Parathyroid adenoma (tissue), 2 donors: ENCODE results near the gene C5orf15.

Source experiments
- H2AFZ ChIP-seq: fragments of 300-600 bp; sonication (generic); one replicate; pipeline ENCODE4 v1.7.0; 2017; ENCODE audit warnings: antibody characterized with exemption, mild to moderate bottlenecking
- H3K27ac ChIP-seq: fragments of 300-600 bp; sonication (generic); one replicate; pipeline ENCODE4 v1.7.0; 2017
- H3K27me3 ChIP-seq: fragments of 300-600 bp; sonication (generic); one replicate; pipeline ENCODE4 v1.7.0; 2017; ENCODE audit warnings: low read length; ENCODE audit not compliant: control insufficient read depth, insufficient read depth
- H3K36me3 ChIP-seq: fragments of 300-600 bp; sonication (generic); one replicate; pipeline ENCODE4 v1.7.0; 2017; ENCODE audit warnings: low read length; ENCODE audit not compliant: control insufficient read depth, insufficient read depth
- H3K4me1 ChIP-seq: fragments of 300-600 bp; sonication (generic); one replicate; pipeline ENCODE4 v1.7.0; 2017; ENCODE audit warnings: control low read depth
- H3K4me2 ChIP-seq: fragments of 300-600 bp; sonication (generic); one replicate; pipeline ENCODE4 v1.7.0; 2017; ENCODE audit warnings: low read length
- H3K4me3 ChIP-seq: fragments of 300-600 bp; sonication (generic); one replicate; pipeline ENCODE4 v1.7.0; 2017; ENCODE audit warnings: low read depth, low read length
- H3K79me2 ChIP-seq: fragments of 300-600 bp; sonication (generic); one replicate; pipeline ENCODE4 v1.7.0; 2017; ENCODE audit warnings: control low read depth
- H3K9ac ChIP-seq: fragments of 300-600 bp; sonication (generic); one replicate; pipeline ENCODE4 v1.7.0; 2017; ENCODE audit warnings: mild to moderate bottlenecking
- H3K9me3 ChIP-seq: fragments of 300-600 bp; sonication (generic); one replicate; pipeline ENCODE4 v1.7.0; 2017; ENCODE audit warnings: low read length; ENCODE audit not compliant: control insufficient read depth
- TF ChIP-seq, protein P1 (sequence below): fragments of 300-600 bp; sonication (generic); IDR thresholded peaks from one replicate; pipeline ENCODE4 v1.7.0; 2017; ENCODE audit warnings: antibody characterized with exemption, mild to moderate bottlenecking
- donor health status: primary hyperparathyroidism.

Gene C5orf15

DNA sequence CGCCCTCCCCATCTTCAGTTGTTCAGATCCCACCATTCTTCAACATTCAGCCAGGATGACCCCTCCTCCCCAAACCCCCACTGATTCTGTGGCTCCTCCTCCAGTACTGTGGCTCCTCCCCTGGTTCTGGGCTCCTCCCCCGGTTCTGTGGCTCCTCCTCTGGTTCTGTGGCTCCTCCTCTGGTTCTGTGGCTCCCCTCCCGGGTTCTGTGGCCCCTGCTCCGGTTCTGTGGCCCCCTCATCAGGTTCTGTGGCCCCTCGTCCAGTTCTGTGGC, 32.8 kb downstream of the C5orf15 start:
- no peak overlapping the region for H2AFZ ChIP-seq
- no peaks in the 10 kb centered on the region for H3K79me2 ChIP-seq
- no peaks in the 10 kb centered on the region for H3K9me3 ChIP-seq
- no peaks in the 10 kb centered on the region for H3K4me1 ChIP-seq
- no peak overlapping the region for H3K4me2 ChIP-seq
- no peak overlapping the region for H3K4me3 ChIP-seq
- no peak overlapping the region for H3K9ac ChIP-seq
- no peaks in the 10 kb centered on the region for H3K36me3 ChIP-seq
- TF ChIP-seq, protein P1, sequence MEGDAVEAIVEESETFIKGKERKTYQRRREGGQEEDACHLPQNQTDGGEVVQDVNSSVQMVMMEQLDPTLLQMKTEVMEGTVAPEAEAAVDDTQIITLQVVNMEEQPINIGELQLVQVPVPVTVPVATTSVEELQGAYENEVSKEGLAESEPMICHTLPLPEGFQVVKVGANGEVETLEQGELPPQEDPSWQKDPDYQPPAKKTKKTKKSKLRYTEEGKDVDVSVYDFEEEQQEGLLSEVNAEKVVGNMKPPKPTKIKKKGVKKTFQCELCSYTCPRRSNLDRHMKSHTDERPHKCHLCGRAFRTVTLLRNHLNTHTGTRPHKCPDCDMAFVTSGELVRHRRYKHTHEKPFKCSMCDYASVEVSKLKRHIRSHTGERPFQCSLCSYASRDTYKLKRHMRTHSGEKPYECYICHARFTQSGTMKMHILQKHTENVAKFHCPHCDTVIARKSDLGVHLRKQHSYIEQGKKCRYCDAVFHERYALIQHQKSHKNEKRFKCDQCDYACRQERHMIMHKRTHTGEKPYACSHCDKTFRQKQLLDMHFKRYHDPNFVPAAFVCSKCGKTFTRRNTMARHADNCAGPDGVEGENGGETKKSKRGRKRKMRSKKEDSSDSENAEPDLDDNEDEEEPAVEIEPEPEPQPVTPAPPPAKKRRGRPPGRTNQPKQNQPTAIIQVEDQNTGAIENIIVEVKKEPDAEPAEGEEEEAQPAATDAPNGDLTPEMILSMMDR = no peak
- H3K27me3 ChIP-seq = no peaks in the 10 kb centered on the region
- H3K27ac ChIP-seq = no peak overlapping the region

DNA sequence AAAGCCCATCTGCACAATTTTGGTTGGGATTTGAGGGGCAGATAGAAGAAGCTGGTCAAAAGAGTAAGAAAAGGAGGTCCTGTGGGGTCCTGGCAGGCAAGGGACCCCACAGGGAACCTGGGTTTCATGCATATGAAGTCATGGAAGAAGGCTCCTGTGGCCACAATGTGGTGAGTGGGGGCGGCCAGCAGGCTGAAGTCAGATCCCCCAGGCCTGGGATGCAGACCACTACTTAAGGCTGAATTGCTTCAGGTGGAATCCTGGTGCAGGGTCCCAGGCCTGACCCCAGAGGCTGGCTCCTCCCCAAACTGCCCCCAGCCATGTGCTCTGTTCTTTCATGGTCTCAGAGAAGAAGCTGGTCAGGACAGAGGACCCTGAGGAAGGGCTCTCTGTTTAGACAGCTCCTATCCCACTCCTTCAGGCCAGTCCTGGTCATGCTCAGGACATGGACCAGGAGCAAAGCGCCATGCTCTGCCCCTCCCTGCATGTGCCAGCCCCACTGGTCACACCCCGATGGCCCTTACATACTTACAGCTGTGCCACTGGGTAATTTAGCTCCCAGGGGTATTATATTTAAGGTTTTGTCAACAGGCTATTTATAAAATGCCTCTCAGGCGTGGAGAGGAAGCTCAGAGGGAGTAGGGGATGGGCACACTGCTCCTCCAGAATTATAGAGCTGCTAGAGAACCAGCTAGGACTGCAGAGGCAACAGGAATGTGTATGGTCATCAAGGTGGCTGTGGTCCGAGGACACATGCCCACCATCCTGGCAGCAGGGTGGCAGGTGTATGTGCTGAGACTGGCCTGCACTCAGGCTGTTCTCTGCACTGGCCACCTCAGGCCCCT, 33.4 kb downstream of the C5orf15 start:
- Histone ChIP-seq H3K9me3 (no peaks in the 10 kb centered on the region), H3K4me3 (no peak overlapping the region), H3K36me3 (no peaks in the 10 kb centered on the region), H3K9ac (no peak overlapping the region), H3K27me3 (no peaks in the 10 kb centered on the region), H3K79me2 (no peaks in the 10 kb centered on the region), H3K4me1 (no peaks in the 10 kb centered on the region), H3K27ac (no peak overlapping the region), H3K4me2 (no peak overlapping the region), H2AFZ (no peak overlapping the region)
- TF ChIP-seq, protein P1 = no peak

DNA sequence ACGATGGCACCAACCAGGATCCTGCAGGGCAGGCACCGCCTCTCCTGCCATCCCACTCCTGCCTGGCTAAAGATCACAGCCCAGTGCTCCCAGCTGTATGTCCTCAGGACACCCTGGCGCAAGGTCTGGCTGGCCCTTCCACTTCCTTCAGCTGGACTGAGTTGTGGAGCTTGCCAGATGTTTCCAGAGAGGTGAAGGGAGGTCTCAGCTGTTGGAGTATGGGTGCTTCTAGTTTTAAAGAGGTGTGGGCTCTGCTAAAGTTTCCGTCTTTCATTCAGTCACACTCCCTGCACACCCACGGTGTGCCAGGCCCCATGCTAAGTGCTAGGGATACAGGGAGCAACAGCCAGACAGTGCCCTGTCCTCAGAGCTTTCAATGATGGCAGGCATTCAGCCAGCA, 34.1 kb downstream of the C5orf15 start:
- H3K79me2 ChIP-seq = no peaks in the 10 kb centered on the region
- no peaks in the 10 kb centered on the region for H3K36me3 ChIP-seq
- H3K4me2 ChIP-seq = no peak overlapping the region
- no peaks in the 10 kb centered on the region for H3K4me1 ChIP-seq
- H2AFZ ChIP-seq = no peak overlapping the region
- H3K9me3 ChIP-seq = no peaks in the 10 kb centered on the region
- no peak overlapping the region for H3K4me3 ChIP-seq
- no peak overlapping the region for H3K27ac ChIP-seq
- H3K27me3 ChIP-seq = no peaks in the 10 kb centered on the region
- no peak overlapping the region for H3K9ac ChIP-seq
- TF ChIP-seq, protein P1 = no peak

DNA sequence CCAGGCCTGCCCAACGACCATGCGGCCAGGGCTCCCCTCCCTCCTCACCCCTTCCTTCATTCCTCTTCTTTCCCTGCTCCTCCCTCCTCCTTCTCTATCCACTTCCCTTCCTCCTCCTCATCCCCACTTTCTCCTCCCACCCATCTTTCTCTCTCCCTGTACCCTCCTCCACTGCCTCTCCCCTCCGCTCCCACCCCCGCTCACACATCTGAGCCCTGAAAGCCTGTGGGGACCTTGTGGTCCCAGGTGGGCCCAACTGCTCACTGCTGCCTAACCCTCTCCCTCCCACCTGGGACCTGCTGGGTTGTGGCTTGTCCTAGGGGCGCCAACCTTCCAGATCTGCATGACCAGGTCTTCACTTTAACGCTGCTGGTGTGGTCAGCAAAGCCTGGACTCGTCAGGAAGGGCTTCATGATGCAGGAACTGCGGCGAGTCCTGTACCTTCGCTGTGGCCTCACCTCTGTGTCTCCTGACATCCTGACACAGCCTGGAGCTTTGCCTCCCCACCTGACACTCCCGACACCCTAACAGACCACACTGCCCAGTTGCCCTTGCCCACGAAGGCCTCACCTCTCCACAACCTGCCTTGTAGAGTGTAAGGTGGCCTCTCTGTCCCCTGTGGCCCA, 34.6 kb downstream of the C5orf15 start:
- H3K4me1 ChIP-seq = no peaks in the 10 kb centered on the region
- no peak overlapping the region for H2AFZ ChIP-seq
- no peak overlapping the region for H3K4me2 ChIP-seq
- H3K9me3 ChIP-seq = no peaks in the 10 kb centered on the region
- H3K27me3 ChIP-seq = no peaks in the 10 kb centered on the region
- H3K36me3 ChIP-seq = no peaks in the 10 kb centered on the region
- TF ChIP-seq, protein P1 = no peak
- H3K9ac ChIP-seq = no peak overlapping the region
- H3K27ac ChIP-seq = no peak overlapping the region
- no peak overlapping the region for H3K4me3 ChIP-seq
- H3K79me2 ChIP-seq = no peaks in the 10 kb centered on the region

DNA sequence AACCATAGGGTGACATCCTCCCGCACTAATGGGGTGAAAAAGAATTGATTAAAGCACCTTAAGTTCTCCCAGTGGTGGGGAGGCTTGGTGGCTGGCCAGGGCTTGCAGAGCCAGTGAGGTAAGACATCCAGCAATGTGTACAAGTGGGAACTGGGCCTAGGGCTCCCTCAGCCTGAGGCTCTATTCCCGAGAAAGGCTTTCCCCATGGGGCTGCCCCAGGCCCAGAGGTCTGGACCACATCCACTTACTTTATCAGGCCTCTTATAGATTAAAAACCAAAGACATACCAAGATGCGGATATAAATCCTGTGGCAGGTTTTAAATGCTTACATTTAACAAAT, 35.3 kb downstream of the C5orf15 start:
- Histone ChIP-seq H3K79me2 (no peaks in the 10 kb centered on the region), H3K4me1 (no peaks in the 10 kb centered on the region), H3K4me3 (no peak overlapping the region), H3K9me3 (no peaks in the 10 kb centered on the region), H2AFZ (no peak overlapping the region), H3K4me2 (no peak overlapping the region), H3K36me3 (no peaks in the 10 kb centered on the region), H3K9ac (no peak overlapping the region), H3K27me3 (no peaks in the 10 kb centered on the region), H3K27ac (no peak overlapping the region)
- TF ChIP-seq, protein P1 = no peak
